ENCODE measurements around the gene REV3L. TPM values are rescaled to one million over a fixed set of nuclear protein-coding genes. Genes with fewer than 3 reads are reported as not detected.
A peak's percentile ranks its signal among the peaks of the same experiment; 100 is the strongest.
"Not testable (repeated sequence)": the region's sequence is repeated elsewhere in the genome, so short reads cannot be mapped to it uniquely, and the experiment has no call there.

The REV3L gene
- total RNA-seq, 1 experiment from 2014 or later, result 5.7 TPM

DNA sequence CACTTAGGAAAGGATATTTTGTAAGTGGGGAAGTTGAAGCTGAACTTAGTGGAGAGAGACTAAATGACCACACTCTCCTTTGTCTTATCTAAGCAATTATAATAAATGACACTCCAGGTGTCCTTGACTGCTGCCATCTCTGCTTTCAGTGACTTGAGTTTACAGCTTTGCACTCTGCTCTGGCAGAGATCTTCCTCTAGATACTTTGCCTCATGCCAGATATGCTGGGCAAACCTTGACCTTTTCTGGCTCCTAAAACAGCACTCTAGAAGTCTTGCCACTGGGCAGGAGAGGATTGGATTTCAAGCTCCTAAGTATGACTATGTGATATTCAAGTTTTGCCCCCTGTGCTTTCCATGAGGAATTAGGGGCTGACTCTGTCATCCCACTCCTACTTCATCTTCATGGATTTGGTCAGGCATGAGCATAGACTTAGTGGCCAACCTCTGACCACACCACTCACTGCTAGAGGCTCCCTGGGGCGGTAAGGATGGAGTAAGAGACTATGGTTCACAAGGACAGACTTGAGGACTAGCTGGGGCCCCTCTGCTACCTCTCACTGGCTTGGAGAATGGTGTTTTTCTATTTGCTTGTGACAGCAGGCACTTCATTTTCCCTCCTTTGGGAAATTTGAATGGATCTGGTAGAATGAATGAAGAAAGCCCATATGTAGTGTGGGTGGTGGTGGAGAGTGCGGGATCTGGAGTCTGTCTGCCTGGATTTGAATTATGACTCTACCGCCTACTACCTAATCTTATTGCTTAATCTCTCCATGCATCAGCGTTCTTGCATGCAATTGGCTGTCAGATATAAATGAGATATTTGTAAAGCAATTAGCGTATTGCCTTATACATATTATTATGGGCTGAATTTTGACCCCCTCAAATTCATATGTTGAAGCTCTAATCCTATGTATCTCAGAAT lies 191.4 kb downstream of the REV3L start:
- H3K27ac Mint-ChIP-seq, result no peak overlapping the region
- CTCF ChIA-PET, result no interaction called here

DNA sequence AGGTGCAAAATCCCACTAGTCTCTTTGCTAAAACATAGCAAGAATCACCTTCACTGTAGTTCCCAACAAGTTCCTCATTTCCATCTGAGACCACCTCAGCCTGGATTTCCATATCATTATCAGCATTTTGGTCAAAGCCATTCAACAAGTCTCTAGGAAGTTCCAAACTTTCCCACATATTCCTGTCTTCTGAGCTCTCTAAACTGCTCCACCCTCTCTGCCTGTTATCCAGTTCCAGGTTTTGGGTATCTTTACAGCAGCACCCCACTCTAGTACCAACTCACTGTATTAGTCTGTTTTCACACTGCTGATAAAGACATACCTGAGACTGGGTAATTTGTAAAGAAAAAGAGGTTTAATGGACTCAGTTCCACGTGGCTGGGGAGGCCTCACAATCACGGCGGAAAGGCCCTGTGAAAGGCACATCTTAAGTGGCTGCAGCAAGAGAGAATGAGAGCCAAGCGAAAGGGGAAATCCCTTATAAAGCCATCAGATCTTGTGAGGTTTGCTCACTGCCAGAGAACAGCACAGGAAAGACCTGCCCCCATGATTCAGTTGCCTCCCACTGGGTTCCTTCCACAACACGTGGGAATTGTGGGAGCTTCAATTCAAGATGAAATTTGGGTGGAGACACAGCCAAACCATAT lies 192.2 kb downstream of the REV3L start:
- H3K9me3 Mint-ChIP-seq; H3K4me3 Mint-ChIP-seq; H3K27me3 Mint-ChIP-seq (ENCODE audit: low read depth); POLR2A ChIA-PET; H3K36me3 Mint-ChIP-seq; CTCF ChIA-PET; DNase-seq (ENCODE audit: low spot score); H3K27ac Mint-ChIP-seq; ATAC-seq: not testable (repeated sequence)
- peaks cover 24% of the 10 kb centered on the region for H3K4me1 Mint-ChIP-seq
- TF ChIP-seq, protein P1, sequence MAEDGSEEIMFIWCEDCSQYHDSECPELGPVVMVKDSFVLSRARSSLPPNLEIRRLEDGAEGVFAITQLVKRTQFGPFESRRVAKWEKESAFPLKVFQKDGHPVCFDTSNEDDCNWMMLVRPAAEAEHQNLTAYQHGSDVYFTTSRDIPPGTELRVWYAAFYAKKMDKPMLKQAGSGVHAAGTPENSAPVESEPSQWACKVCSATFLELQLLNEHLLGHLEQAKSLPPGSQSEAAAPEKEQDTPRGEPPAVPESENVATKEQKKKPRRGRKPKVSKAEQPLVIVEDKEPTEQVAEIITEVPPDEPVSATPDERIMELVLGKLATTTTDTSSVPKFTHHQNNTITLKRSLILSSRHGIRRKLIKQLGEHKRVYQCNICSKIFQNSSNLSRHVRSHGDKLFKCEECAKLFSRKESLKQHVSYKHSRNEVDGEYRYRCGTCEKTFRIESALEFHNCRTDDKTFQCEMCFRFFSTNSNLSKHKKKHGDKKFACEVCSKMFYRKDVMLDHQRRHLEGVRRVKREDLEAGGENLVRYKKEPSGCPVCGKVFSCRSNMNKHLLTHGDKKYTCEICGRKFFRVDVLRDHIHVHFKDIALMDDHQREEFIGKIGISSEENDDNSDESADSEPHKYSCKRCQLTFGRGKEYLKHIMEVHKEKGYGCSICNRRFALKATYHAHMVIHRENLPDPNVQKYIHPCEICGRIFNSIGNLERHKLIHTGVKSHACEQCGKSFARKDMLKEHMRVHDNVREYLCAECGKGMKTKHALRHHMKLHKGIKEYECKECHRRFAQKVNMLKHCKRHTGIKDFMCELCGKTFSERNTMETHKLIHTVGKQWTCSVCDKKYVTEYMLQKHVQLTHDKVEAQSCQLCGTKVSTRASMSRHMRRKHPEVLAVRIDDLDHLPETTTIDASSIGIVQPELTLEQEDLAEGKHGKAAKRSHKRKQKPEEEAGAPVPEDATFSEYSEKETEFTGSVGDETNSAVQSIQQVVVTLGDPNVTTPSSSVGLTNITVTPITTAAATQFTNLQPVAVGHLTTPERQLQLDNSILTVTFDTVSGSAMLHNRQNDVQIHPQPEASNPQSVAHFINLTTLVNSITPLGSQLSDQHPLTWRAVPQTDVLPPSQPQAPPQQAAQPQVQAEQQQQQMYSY (CRISPR knock-in tag; IDR thresholded peaks at IDR 0.05), result peak; percentile 43; the same call in 1 of the 2 replicates

More for the DNA sequence above, 191.4 kb downstream of the REV3L start:
- TF ChIP-seq, protein P2, sequence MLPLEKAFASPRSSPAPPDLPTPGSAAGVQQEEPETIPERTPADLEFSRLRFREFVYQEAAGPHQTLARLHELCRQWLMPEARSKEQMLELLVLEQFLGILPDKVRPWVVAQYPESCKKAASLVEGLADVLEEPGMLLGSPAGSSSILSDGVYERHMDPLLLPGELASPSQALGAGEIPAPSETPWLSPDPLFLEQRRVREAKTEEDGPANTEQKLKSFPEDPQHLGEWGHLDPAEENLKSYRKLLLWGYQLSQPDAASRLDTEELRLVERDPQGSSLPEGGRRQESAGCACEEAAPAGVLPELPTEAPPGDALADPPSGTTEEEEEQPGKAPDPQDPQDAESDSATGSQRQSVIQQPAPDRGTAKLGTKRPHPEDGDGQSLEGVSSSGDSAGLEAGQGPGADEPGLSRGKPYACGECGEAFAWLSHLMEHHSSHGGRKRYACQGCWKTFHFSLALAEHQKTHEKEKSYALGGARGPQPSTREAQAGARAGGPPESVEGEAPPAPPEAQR (CRISPR knock-in tag; IDR thresholded peaks at IDR 0.05), result no peak
- TF ChIP-seq ESRRA (CRISPR knock-in tag; IDR thresholded peaks at IDR 0.05; ENCODE audit: borderline replicate concordance), result no peak
- no peak for TF ChIP-seq ZNF263 (CRISPR knock-in tag; IDR thresholded peaks at IDR 0.05; ENCODE audit: low read depth)
- no peak for TF ChIP-seq ZNF219 (CRISPR knock-in tag; IDR thresholded peaks at IDR 0.05; ENCODE audit: borderline replicate concordance)
- TF ChIP-seq, protein P3, sequence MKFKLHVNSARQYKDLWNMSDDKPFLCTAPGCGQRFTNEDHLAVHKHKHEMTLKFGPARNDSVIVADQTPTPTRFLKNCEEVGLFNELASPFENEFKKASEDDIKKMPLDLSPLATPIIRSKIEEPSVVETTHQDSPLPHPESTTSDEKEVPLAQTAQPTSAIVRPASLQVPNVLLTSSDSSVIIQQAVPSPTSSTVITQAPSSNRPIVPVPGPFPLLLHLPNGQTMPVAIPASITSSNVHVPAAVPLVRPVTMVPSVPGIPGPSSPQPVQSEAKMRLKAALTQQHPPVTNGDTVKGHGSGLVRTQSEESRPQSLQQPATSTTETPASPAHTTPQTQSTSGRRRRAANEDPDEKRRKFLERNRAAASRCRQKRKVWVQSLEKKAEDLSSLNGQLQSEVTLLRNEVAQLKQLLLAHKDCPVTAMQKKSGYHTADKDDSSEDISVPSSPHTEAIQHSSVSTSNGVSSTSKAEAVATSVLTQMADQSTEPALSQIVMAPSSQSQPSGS (CRISPR knock-in tag; IDR thresholded peaks at IDR 0.05; ENCODE audit: borderline replicate concordance, low read depth), result no peak
- TF ChIP-seq, protein P4, sequence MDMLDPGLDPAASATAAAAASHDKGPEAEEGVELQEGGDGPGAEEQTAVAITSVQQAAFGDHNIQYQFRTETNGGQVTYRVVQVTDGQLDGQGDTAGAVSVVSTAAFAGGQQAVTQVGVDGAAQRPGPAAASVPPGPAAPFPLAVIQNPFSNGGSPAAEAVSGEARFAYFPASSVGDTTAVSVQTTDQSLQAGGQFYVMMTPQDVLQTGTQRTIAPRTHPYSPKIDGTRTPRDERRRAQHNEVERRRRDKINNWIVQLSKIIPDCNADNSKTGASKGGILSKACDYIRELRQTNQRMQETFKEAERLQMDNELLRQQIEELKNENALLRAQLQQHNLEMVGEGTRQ (CRISPR knock-in tag; IDR thresholded peaks at IDR 0.05), result no peak
- TF ChIP-seq NR3C1 (CRISPR knock-in tag; conservative IDR thresholded peaks at IDR 0.05; ENCODE audit: low read depth), result no peak
- no peak for TF ChIP-seq CREB1 (CRISPR knock-in tag; IDR thresholded peaks at IDR 0.05)
- no peak for TF ChIP-seq KAT7 (CRISPR knock-in tag; IDR thresholded peaks at IDR 0.05; ENCODE audit: borderline replicate concordance)
- TF ChIP-seq, protein P5, sequence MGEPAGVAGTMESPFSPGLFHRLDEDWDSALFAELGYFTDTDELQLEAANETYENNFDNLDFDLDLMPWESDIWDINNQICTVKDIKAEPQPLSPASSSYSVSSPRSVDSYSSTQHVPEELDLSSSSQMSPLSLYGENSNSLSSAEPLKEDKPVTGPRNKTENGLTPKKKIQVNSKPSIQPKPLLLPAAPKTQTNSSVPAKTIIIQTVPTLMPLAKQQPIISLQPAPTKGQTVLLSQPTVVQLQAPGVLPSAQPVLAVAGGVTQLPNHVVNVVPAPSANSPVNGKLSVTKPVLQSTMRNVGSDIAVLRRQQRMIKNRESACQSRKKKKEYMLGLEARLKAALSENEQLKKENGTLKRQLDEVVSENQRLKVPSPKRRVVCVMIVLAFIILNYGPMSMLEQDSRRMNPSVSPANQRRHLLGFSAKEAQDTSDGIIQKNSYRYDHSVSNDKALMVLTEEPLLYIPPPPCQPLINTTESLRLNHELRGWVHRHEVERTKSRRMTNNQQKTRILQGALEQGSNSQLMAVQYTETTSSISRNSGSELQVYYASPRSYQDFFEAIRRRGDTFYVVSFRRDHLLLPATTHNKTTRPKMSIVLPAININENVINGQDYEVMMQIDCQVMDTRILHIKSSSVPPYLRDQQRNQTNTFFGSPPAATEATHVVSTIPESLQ (CRISPR knock-in tag; IDR thresholded peaks at IDR 0.05), result no peak
- TF ChIP-seq ZNF138 (CRISPR knock-in tag; conservative IDR thresholded peaks at IDR 0.05), result no peak
- TF ChIP-seq, protein P6, sequence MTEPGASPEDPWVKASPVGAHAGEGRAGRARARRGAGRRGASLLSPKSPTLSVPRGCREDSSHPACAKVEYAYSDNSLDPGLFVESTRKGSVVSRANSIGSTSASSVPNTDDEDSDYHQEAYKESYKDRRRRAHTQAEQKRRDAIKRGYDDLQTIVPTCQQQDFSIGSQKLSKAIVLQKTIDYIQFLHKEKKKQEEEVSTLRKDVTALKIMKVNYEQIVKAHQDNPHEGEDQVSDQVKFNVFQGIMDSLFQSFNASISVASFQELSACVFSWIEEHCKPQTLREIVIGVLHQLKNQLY (CRISPR knock-in tag; IDR thresholded peaks at IDR 0.05), result no peak
- TF ChIP-seq, protein P7, sequence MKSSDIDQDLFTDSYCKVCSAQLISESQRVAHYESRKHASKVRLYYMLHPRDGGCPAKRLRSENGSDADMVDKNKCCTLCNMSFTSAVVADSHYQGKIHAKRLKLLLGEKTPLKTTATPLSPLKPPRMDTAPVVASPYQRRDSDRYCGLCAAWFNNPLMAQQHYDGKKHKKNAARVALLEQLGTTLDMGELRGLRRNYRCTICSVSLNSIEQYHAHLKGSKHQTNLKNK (CRISPR knock-in tag; IDR thresholded peaks at IDR 0.05), result no peak
- no peak for TF ChIP-seq TP53 (CRISPR knock-in tag; IDR thresholded peaks at IDR 0.05)
- ATAC-seq (no peak), DNase-seq (ENCODE audit: low spot score) (no peak)
- no peak overlapping the region for H3K4me3 Mint-ChIP-seq
- peaks cover 22% of the 10 kb centered on the region for H3K4me1 Mint-ChIP-seq
- no peaks in the 10 kb centered on the region for H3K9me3 Mint-ChIP-seq
- POLR2A ChIA-PET, result no interaction called here
- H3K36me3 Mint-ChIP-seq, result peaks cover 9% of the 10 kb centered on the region; the same call in 1 of the 2 replicates
- no peaks in the 10 kb centered on the region for H3K27me3 Mint-ChIP-seq (ENCODE audit: low read depth)

DNA sequence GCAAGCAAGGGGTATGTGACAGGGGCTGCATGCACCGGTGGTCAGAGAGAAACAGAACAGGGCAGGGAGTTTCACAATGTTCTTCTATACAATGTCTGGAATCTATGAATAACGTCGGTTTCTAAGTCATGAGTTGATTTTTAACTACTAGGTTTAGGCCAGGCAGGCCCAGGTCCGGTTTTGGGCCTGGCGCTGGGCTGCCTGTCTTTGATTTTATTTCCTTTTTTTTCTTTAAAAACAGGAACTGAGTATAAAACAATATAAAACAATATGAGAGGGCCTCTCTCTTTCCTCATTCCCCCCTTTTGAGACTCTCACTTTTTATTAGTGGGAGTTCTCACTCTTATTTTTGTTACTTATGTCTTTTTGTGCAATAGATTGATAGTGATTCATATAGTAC lies 198.7 kb downstream of the REV3L start:
- POLR2A ChIA-PET; H3K4me3 Mint-ChIP-seq; DNase-seq (ENCODE audit: low spot score); H3K27me3 Mint-ChIP-seq (ENCODE audit: low read depth); ATAC-seq: not testable (repeated sequence)
- H3K27ac Mint-ChIP-seq, result peak overlapping the region; percentile 71
- CTCF ChIA-PET, result interaction anchor here (1.2 kb wide), 1 partner anchor 25 kb away, joined by 5 read pairs; a partner anchor contains a TSS
- peaks cover 47% of the 10 kb centered on the region for H3K36me3 Mint-ChIP-seq
- peaks cover 31% of the 10 kb centered on the region for H3K9me3 Mint-ChIP-seq
- peaks cover 29% of the 10 kb centered on the region for H3K4me1 Mint-ChIP-seq

All from WTC11 (cell line).